H1 (cell line): ENCODE measurements around the gene ACP3. TPM values are rescaled to one million over a fixed set of nuclear protein-coding genes. Genes with fewer than 3 reads are reported as not detected.

Source experiments
- CTCF ChIA-PET: fragments of 300-600 bp; sonication (Branson Sonifier 250); formaldehyde crosslinking; loops from one replicate; lab custom pipeline; 2021; ENCODE audit not compliant: partially characterized antibody; lab: Charles Lee
- POLR2A ChIA-PET: fragments of 300-600 bp; sonication (Branson Sonifier 250); formaldehyde crosslinking; loops from one replicate; lab custom pipeline; 2021; ENCODE audit warnings: inconsistent platforms; ENCODE audit not compliant: partially characterized antibody; lab: Charles Lee
- DNase-seq, 2 experiments: peaks; one replicate each; pipeline versions ENCODE4 v3.0.0 to v3.0.0-alpha.2; 2010 to 2022; ENCODE audit warnings: low spot score in 2 of 2, low read depth in 1 of 2, mixed read lengths in 1 of 2
- FAIRE-seq: peaks from 2 replicates; lab custom pipeline; 2011; peaks lifted over from hg19 to GRCh38; lab: Jason Lieb, UNC
- H2AFZ ChIP-seq: 2 replicates; pipeline ENCODE4 v1.8.1; 2012; ENCODE audit warnings: low read length, inconsistent platforms
- H2AK5ac ChIP-seq: 2 replicates; pipeline ENCODE4 v1.6.1; 2013; ENCODE audit warnings: low read depth, low read length
- H2BK120ac ChIP-seq: replicated peaks from 2 replicates; pipeline ENCODE3; 2013; ENCODE audit warnings: low read depth, low read length, inconsistent platforms
- H2BK12ac ChIP-seq: 2 replicates; pipeline ENCODE4 v1.6.1; 2013; ENCODE audit warnings: low read depth, low read length
- H2BK15ac ChIP-seq: 2 replicates; pipeline ENCODE4 v1.6.1; 2013; ENCODE audit warnings: low read length
- H2BK20ac ChIP-seq: 2 replicates; pipeline ENCODE4 v1.6.1; 2013; ENCODE audit warnings: low read length
- H2BK5ac ChIP-seq: 2 replicates; pipeline ENCODE4 v1.6.1; 2013; ENCODE audit warnings: low read depth, low read length
- H3K14ac ChIP-seq: 2 replicates; pipeline ENCODE4 v1.6.1; 2013; ENCODE audit warnings: inconsistent platforms; ENCODE audit not compliant: insufficient read length
- H3K18ac ChIP-seq: 2 replicates; pipeline ENCODE4 v1.6.1; 2013; ENCODE audit warnings: low read length; ENCODE audit errors: extremely low read depth
- H3K23ac ChIP-seq: 2 replicates; pipeline ENCODE4 v1.6.1; 2013; ENCODE audit warnings: inconsistent platforms; ENCODE audit not compliant: insufficient read length
- H3K23me2 ChIP-seq: 2 replicates; pipeline ENCODE4 v1.6.1; 2013; ENCODE audit warnings: low read depth, low read length
- H3K27ac ChIP-seq: 2 replicates; pipeline ENCODE4 v1.6.1; 2011; ENCODE audit warnings: low read depth, low read length, inconsistent platforms
- H3K27me3 ChIP-seq, 4 experiments: replicated peaks in 1 of 4; 1 replicate in 1 of 4; 2 replicates in 3 of 4; pipeline versions ENCODE4 v1.6.1 to v1.8.1; 2011 to 2013; ENCODE audit warnings: low read length in 3 of 4, mild to moderate bottlenecking in 3 of 4, inconsistent platforms in 2 of 4, mixed read lengths in 2 of 4, moderate library complexity in 1 of 4; ENCODE audit not compliant: control insufficient read depth in 3 of 4, insufficient read depth in 3 of 4; ENCODE audit errors: extremely low read depth in 1 of 4
- H3K36me3 ChIP-seq, 4 experiments: 2 replicates each; pipeline versions ENCODE4 v1.6.1 to v1.8.1; 2011 to 2013; ENCODE audit warnings: mild to moderate bottlenecking in 4 of 4, low read length in 3 of 4, moderate library complexity in 2 of 4, control low read depth in 1 of 4, inconsistent platforms in 1 of 4; ENCODE audit not compliant: insufficient read depth in 4 of 4, control insufficient read depth in 2 of 4
- H3K4ac ChIP-seq: replicated peaks from 2 replicates; pipeline ENCODE3; 2013; ENCODE audit warnings: low read length, low read depth, mixed read lengths, inconsistent platforms; ENCODE audit not compliant: insufficient read length
- H3K4me1 ChIP-seq, 4 experiments: replicated peaks in 1 of 4; 1 replicate in 1 of 4; 2 replicates in 3 of 4; pipeline versions ENCODE4 v1.6.1 to v1.8.1; 2011 to 2013; ENCODE audit warnings: low read length in 3 of 4, inconsistent platforms in 2 of 4, mixed read lengths in 1 of 4; ENCODE audit not compliant: insufficient read depth in 4 of 4, control insufficient read depth in 3 of 4
- H3K4me2 ChIP-seq, 2 experiments: 2 replicates each; pipeline versions ENCODE4 v1.6.1 to v1.8.1; 2011 to 2013; ENCODE audit warnings: low read depth in 2 of 2, low read length in 2 of 2, control low read depth in 1 of 2, inconsistent platforms in 1 of 2, mild to moderate bottlenecking in 1 of 2; ENCODE audit not compliant: insufficient read depth in 1 of 2
- H3K4me3 ChIP-seq, 4 experiments: fragments of 200-600, 300-600 bp in 1 of 4; sonication (generic), shearing (Covaris generic), sonication (Bioruptor Twin) in 1 of 4; 2 replicates each; pipeline versions ENCODE4 v1.5.1 to v1.8.1; 2011 to 2016; ENCODE audit warnings: low read length in 4 of 4, low read depth in 3 of 4, control low read depth in 2 of 4, inconsistent platforms in 2 of 4, mild to moderate bottlenecking in 2 of 4, mixed read lengths in 1 of 4, moderate library complexity in 1 of 4; ENCODE audit not compliant: insufficient read depth in 2 of 4; ENCODE audit errors: extremely low read depth in 1 of 4
- H3K56ac ChIP-seq: replicated peaks from 2 replicates; pipeline ENCODE3; 2013; ENCODE audit warnings: low read depth, mild to moderate bottlenecking, mixed read lengths, low read length, inconsistent platforms; ENCODE audit not compliant: insufficient read length
- H3K79me1 ChIP-seq: 2 replicates; pipeline ENCODE4 v1.6.1; 2013; ENCODE audit warnings: low read depth, low read length, control low read depth
- H3K79me2 ChIP-seq, 2 experiments: 2 replicates each; pipeline versions ENCODE4 v1.6.1 to v1.8.1; 2012 to 2013; ENCODE audit warnings: low read length in 2 of 2, mild to moderate bottlenecking in 2 of 2, inconsistent platforms in 1 of 2; ENCODE audit not compliant: insufficient read depth in 2 of 2, control insufficient read depth in 1 of 2
- H3K9ac ChIP-seq, 4 experiments: replicated peaks in 1 of 4; 1 replicate in 1 of 4; 2 replicates in 3 of 4; pipeline versions ENCODE4 v1.6.1 to v1.8.1; 2011 to 2013; ENCODE audit warnings: low read depth in 3 of 4, low read length in 3 of 4, control low read depth in 2 of 4, mild to moderate bottlenecking in 2 of 4, moderate library complexity in 2 of 4, inconsistent platforms in 1 of 4; ENCODE audit errors: extremely low read depth in 1 of 4
- H3K9me3 ChIP-seq, 2 experiments: 2 replicates each; pipeline versions ENCODE4 v1.6.1 to v1.8.1; 2012 to 2013; ENCODE audit warnings: mild to moderate bottlenecking in 2 of 2, moderate library complexity in 2 of 2, control low read depth in 1 of 2, inconsistent platforms in 1 of 2, low read depth in 1 of 2, low read length in 1 of 2, mixed read lengths in 1 of 2; ENCODE audit not compliant: insufficient read depth in 2 of 2
- H4K20me1 ChIP-seq, 2 experiments: replicated peaks in 1 of 2; 2 replicates each; pipeline versions ENCODE3 to v1.8.1; 2011 to 2013; ENCODE audit warnings: inconsistent platforms in 2 of 2, low read length in 2 of 2, mild to moderate bottlenecking in 1 of 2; ENCODE audit not compliant: insufficient read depth in 2 of 2, control insufficient read depth in 1 of 2
- H4K5ac ChIP-seq: 2 replicates; pipeline ENCODE4 v1.6.1; 2013; ENCODE audit warnings: low read length, low read depth, mixed read lengths, inconsistent platforms; ENCODE audit not compliant: insufficient read length
- H4K8ac ChIP-seq: 2 replicates; pipeline ENCODE4 v1.8.0; 2013; ENCODE audit warnings: mild to moderate bottlenecking, moderate library complexity, low read length, inconsistent platforms; ENCODE audit not compliant: insufficient read depth; ENCODE audit errors: extremely low read depth
- H4K91ac ChIP-seq: replicated peaks from 2 replicates; pipeline ENCODE3; 2013; ENCODE audit warnings: low read length, mixed read lengths, inconsistent platforms; ENCODE audit not compliant: insufficient read length
- CEBPB ChIP-seq: IDR thresholded peaks from 2 replicates; pipeline ENCODE4 v1.6.1; 2012; ENCODE audit warnings: low read depth, low read length
- EZH2 ChIP-seq: fragments of 200-600 bp; sonication (generic); IDR thresholded peaks from 2 replicates; pipeline ENCODE4 v1.7.1; 2012; ENCODE audit warnings: low read depth, mild to moderate bottlenecking, moderate library complexity, low read length, inconsistent platforms; ENCODE audit not compliant: severe bottlenecking
- MAFK ChIP-seq: IDR thresholded peaks from 2 replicates; pipeline ENCODE4 v1.6.1; 2012; ENCODE audit warnings: low read depth, mild to moderate bottlenecking, improper control_type of control experiment, low read length
- SUZ12 ChIP-seq: fragments of 200-600 bp; sonication (generic); IDR thresholded peaks from 2 replicates; pipeline ENCODE4 v1.6.1; 2012; ENCODE audit warnings: mild to moderate bottlenecking, inconsistent platforms, low read length, moderate library complexity, mixed read lengths
- TCF12 ChIP-seq: IDR thresholded peaks from 2 replicates; pipeline ENCODE4 v1.6.1; 2011; ENCODE audit warnings: low read depth, mild to moderate bottlenecking, low read length
- WGBS, 2 experiments: shearing (Covaris generic) in 1 of 2; methylation state at CpG; one replicate each; pipeline versions ENCODE4 v1.1.6 to v1.1.7; 2013 to 2015; ENCODE audit warnings: low lambda C conversion rate in 2 of 2, mixed read lengths in 2 of 2, inconsistent platforms in 1 of 2, low coverage in 1 of 2, missing lambda C conversion rate in 1 of 2; ENCODE audit not compliant: insufficient replicate concordance in 2 of 2, insufficient coverage in 1 of 2, insufficient read length in 1 of 2; ENCODE audit errors: extremely low coverage in 1 of 2, missing lambda C conversion rate in 1 of 2; 5-methylcytosine and 5-hydroxymethylcytosine counted together
- polyA plus RNA-seq, 7 experiments: library from polyadenylated mRNA; depleted of rRNA in 3 of 7; stranded (reverse) in 5 of 7; unstranded in 2 of 7; fragments of >200 nt in 5 of 7; fragments of 200-250 nt in 2 of 7; gene quantifications; 1 replicate in 5 of 7; 2 replicates in 1 of 7; 4 replicates in 1 of 7; pipeline versions ENCODE4 v1.2.1 to v1.2.3, GENCODE V29; 2011 to 2013; ENCODE audit warnings: missing spikeins in 2 of 7, mixed read lengths in 2 of 7
- total RNA-seq: library from RNA; stranded (reverse); fragmentation: NEBNext Ultra II Directional; extraction: Animal tissue kit (Norgen Biotek cat#: 25700); gene quantifications from 2 replicates; pipeline ENCODE4 v1.2.1, GENCODE V29; 2021

ACP3 gene
- total and polyA plus RNA-seq, 2 of the 8 experiments (the other 6 are each of a cell fraction or from before 2014, with no cell fraction given): 1.2 to 1.4 TPM

GRCh38 chr3:132325103-132325606 lies 7.9 kb downstream of the ACP3 start:
- no peaks in the 10 kb centered on the region for H3K79me1 ChIP-seq
- H3K9me3 ChIP-seq: no peaks in the 10 kb centered on the region
- POLR2A ChIA-PET: interaction anchor here (0.6 kb wide), 1 partner anchor 727 kb away, joined by 3 read pairs; no protein-coding TSS in a partner anchor
- CTCF ChIA-PET: interaction anchor here (0.8 to 9.6 kb wide), 8 partner anchors 9 to 74 kb away, joined by 3 to 80 read pairs (median 4); no protein-coding TSS in a partner anchor
- H4K20me1 ChIP-seq: no peaks in the 10 kb centered on the region
- H3K4me1 ChIP-seq: no peaks in the 10 kb centered on the region
- no peak overlapping the region for H2AFZ ChIP-seq
- H3K36me3 ChIP-seq: no peaks in the 10 kb centered on the region
- no peak overlapping the region for H3K18ac ChIP-seq
- H3K23ac ChIP-seq: no peak overlapping the region
- H2BK15ac ChIP-seq: no peak overlapping the region
- no peak overlapping the region for H3K14ac ChIP-seq
- DNase-seq (no peak), FAIRE-seq (no peak)
- no peak for TF ChIP-seq CEBPB
- TF ChIP-seq EZH2: no peak
- no peak for TF ChIP-seq SUZ12
- TF ChIP-seq TCF12: no peak
- TF ChIP-seq MAFK: no peak
- no peak overlapping the region for H2BK120ac ChIP-seq
- no peak overlapping the region for H3K4me3 ChIP-seq
- H4K91ac ChIP-seq: no peak overlapping the region
- no peaks in the 10 kb centered on the region for H3K27me3 ChIP-seq
- no peak overlapping the region for H4K5ac ChIP-seq
- H3K23me2 ChIP-seq: no peaks in the 10 kb centered on the region
- WGBS, 2 experiments: 93% methylated on average over 4 of the region's 4 CpGs; no CpG with 5 or more reads in 1 of the 2 experiments
- H2BK20ac ChIP-seq: no peak overlapping the region
- H4K8ac ChIP-seq: no peak overlapping the region
- no peak overlapping the region for H3K4me2 ChIP-seq
- H2BK12ac ChIP-seq: no peak overlapping the region
- no peak overlapping the region for H3K56ac ChIP-seq
- H2BK5ac ChIP-seq: no peak overlapping the region
- no peak overlapping the region for H3K4ac ChIP-seq
- no peak overlapping the region for H3K9ac ChIP-seq
- no peak overlapping the region for H3K27ac ChIP-seq
- H2AK5ac ChIP-seq: no peak overlapping the region
- H3K79me2 ChIP-seq: no peaks in the 10 kb centered on the region
